Effector CD8-positive, alpha-beta T cell (primary cell): ENCODE measurements around the gene RECK.
"Not testable (repeated sequence)": the region's sequence is repeated elsewhere in the genome, so short reads cannot be mapped to it uniquely, and the experiment has no call there.

Experiments used
- DNase-seq: peaks from one replicate; lab custom pipeline; 2025; lab: John Stamatoyannopoulos, UW
- total RNA-seq, 4 experiments: gene quantifications; one replicate each; lab custom pipeline; 2026; lab: John Stamatoyannopoulos, UW

RECK gene
- total RNA-seq = 15.2 to 31.5 (median 18.6) reads per million in 4 experiments

GRCh38 chr9:36036780-36037548 lies at the start of gene RECK:
RECK (plus strand) TSS chr9:36036913; CDS start chr9:36036999, 86 bp downstream.
- DNase-seq = peak; percentile 79

- DNase-seq = no peak
Measured at GRCh38 chr9:35990155-35990554, 46.6 kb upstream of the RECK start.

GRCh38 chr9:35993136-35993535 lies 43.6 kb upstream of the RECK start:
- DNase-seq = not testable (repeated sequence)

- no peak for DNase-seq
Measured at GRCh38 chr9:35993976-35994720, 42.6 kb upstream of the RECK start.

GRCh38 chr9:35994959-35995358 lies 41.8 kb upstream of the RECK start:
- DNase-seq = no peak

GRCh38 chr9:35996358-35996970 lies 40.2 kb upstream of the RECK start:
- DNase-seq = no peak

GRCh38 chr9:35997016-35997415 lies 39.7 kb upstream of the RECK start:
- not testable (repeated sequence) for DNase-seq

- no peak for DNase-seq
Measured at GRCh38 chr9:35998333-35998732, 38.4 kb upstream of the RECK start.

- no peak for DNase-seq
Measured at GRCh38 chr9:36005891-36006290, 30.8 kb upstream of the RECK start.

- no peak for DNase-seq
Measured at GRCh38 chr9:36006549-36007315, 30.0 kb upstream of the RECK start.

- DNase-seq = no peak
Measured at GRCh38 chr9:36007316-36007708, 29.4 kb upstream of the RECK start.

GRCh38 chr9:36007852-36008251 lies 28.9 kb upstream of the RECK start:
- no peak for DNase-seq

- peak; percentile 54 for DNase-seq
Measured at GRCh38 chr9:36008774-36009300, 27.9 kb upstream of the RECK start.

GRCh38 chr9:36011379-36011778 lies 25.3 kb upstream of the RECK start:
- no peak for DNase-seq

- DNase-seq = no peak
Measured at GRCh38 chr9:36017278-36017677, 19.4 kb upstream of the RECK start.

GRCh38 chr9:36018129-36018528 lies 18.6 kb upstream of the RECK start:
- DNase-seq = no peak

- no peak for DNase-seq
Measured at GRCh38 chr9:36018891-36019720, 17.6 kb upstream of the RECK start.

- DNase-seq = no peak
Measured at GRCh38 chr9:36021968-36022367, 14.7 kb upstream of the RECK start.

GRCh38 chr9:36023260-36024048 lies 13.3 kb upstream of the RECK start:
- DNase-seq = peak; percentile 36

- DNase-seq = no peak
Measured at GRCh38 chr9:36025746-36026145, 11.0 kb upstream of the RECK start.
